Heart right ventricle (tissue), 16 donors: ENCODE results near the gene ITGA4. TPM values are rescaled to one million over a fixed set of nuclear protein-coding genes. Genes with fewer than 3 reads are reported as not detected.

ENCODE experiments used
- ATAC-seq, 8 donors: fragments of 200-7000 bp; cut with Tn5 transposase; one replicate each; pipeline ENCODE4 v1.9.1; 2020; ENCODE audit warnings: mild to moderate bottlenecking in 8 of 8, moderate library complexity in 8 of 8, moderate number of reproducible peaks in 1 of 8
- DNase-seq, 2 donors: peaks; one replicate each; pipeline ENCODE4 v3.0.0-alpha.2; 2020
- H3K27ac ChIP-seq, 10 donors: fragments of 200-600 bp; sonication (generic) in 2 of 10; one replicate each; pipeline versions ENCODE4 v1.5.0 to v1.8.0; 2020 to 2022; ENCODE audit warnings: mild to moderate bottlenecking in 3 of 10
- H3K27me3 ChIP-seq, 7 donors: fragments of 200-600 bp; one replicate each; pipeline ENCODE4 v1.8.0; 2021 to 2022; ENCODE audit warnings: mild to moderate bottlenecking in 2 of 7
- H3K36me3 ChIP-seq, 9 donors: fragments of 200-600 bp; sonication (generic) in 1 of 9; one replicate each; pipeline versions ENCODE4 v1.5.0 to v1.8.0; 2020 to 2022; ENCODE audit warnings: mild to moderate bottlenecking in 2 of 9
- H3K4me1 ChIP-seq, 9 donors: fragments of 200-600 bp; sonication (generic) in 1 of 9; one replicate each; pipeline versions ENCODE4 v1.5.0 to v1.8.0; 2020 to 2022; ENCODE audit warnings: mild to moderate bottlenecking in 4 of 9
- H3K4me3 ChIP-seq, 10 donors: fragments of 200-600 bp; sonication (generic) in 2 of 10; one replicate each; pipeline versions ENCODE4 v1.5.0 to v1.8.0; 2020 to 2022; ENCODE audit warnings: mild to moderate bottlenecking in 7 of 10, moderate library complexity in 2 of 10
- H3K9me3 ChIP-seq, 11 donors: fragments of 200-600 bp in 10 of 11; sonication (generic) in 2 of 11; one replicate each; pipeline versions ENCODE4 v1.5.0 to v1.8.0; 2013 to 2022; ENCODE audit warnings: mild to moderate bottlenecking in 2 of 11, control low read depth in 1 of 11, moderate library complexity in 1 of 11
- CTCF ChIP-seq, 9 donors: fragments of 200-600 bp; sonication (generic) in 2 of 9; IDR thresholded peaks; one replicate each; pipeline versions ENCODE4 v1.5.0 to v1.8.0; 2021 to 2022; ENCODE audit warnings: antibody characterized with exemption in 9 of 9, mild to moderate bottlenecking in 5 of 9, moderate library complexity in 1 of 9
- WGBS, 2 donors: extraction: QIAGEN DNeasy Blood & Tissue Kit; methylation state at CpG; one replicate each; pipeline ENCODE4 v1.1.7; 2013; ENCODE audit warnings: inconsistent platforms in 1 of 2; 5-methylcytosine and 5-hydroxymethylcytosine counted together
- intact Hi-C, 10 donors: fragments of 100-400 bp; cut with DNase I; formaldehyde crosslinking; loops; one replicate each; pipeline versions ENCODE4 v1.11.1 to v1.14.2; 2022
- polyA plus RNA-seq, 2 donors: library from polyadenylated mRNA; stranded (reverse); fragments of 200-250 nt; gene quantifications; one replicate each; pipeline ENCODE4 v1.2.3, GENCODE V29; 2013
- total RNA-seq, 10 donors: library from RNA; stranded (reverse); fragmentation: NEBNext Ultra II Directional in 3 of 10; extraction: Animal tissue kit (Norgen Biotek cat#: 25700) in 3 of 10; gene quantifications; one replicate each; pipeline versions ENCODE4 v1.2.1 to v1.2.4, GENCODE V29; 2021 to 2023
- donor health status: Arrhythmogenic right ventricular cardiomyopathy.
- donor health status: ischemic (EF 13 %, LVEDD 7.1; RV severe dilation, severe dysfunction).
- donor health status: healthy with polysubstance abuse.
- donor health status: DM: no; HTN: yes; CAD: no.
- donor health status: DM: no; HTN: no; CAD: no.
- donor health status: ischemic (EF 25% LVEDD 6.9; RV normal size, moderate dysfunction).
- donor health status: ischemic (EF 25% LVEDD 5.7; RV mildly dilated, moderate dysfunction).
- donor health status: healthy.
- donor health status: DM: yes; HTN: yes; CAD: no.
- donor health status: Ischemic cardiomyopathy.
- donor health status: ischemic (EF 35%, LVEDD 5.7; RV mildly dilated, moderate dysfunction).
- donor health status: nonischemic (EF 11% LVEDD 7.7; RV severe dilation, severe dysfunction).
- donor health status: DM: yes; HTN: yes; CAD: no.
- donor health status: PGD.
- donor health status: ischemic (EF 29% LVEDD 5.4; RV normal size, mild dysfunction).
- donor health status: nonischemic (EF 23%, LVEDD 6.1; RV moderate dilation, normal function).

Gene ITGA4
- total and polyA plus RNA-seq, 12 donors, result 0.29 to 9.2 (median 1.4) TPM

- no peaks in the 10 kb centered on the region for H3K9me3 ChIP-seq
- TF ChIP-seq CTCF (IDR thresholded peaks at IDR 0.05), result no peak
- no peak overlapping the region for H3K27ac ChIP-seq
- no peaks in the 10 kb centered on the region for H3K36me3 ChIP-seq
- intact Hi-C loops, result no loop called here
- H3K4me3 ChIP-seq, result no peak overlapping the region
- H3K4me1 ChIP-seq, result no peaks in the 10 kb centered on the region
- no peak for ATAC-seq
- 70 to 84% methylated on average over 2 of the region's 2 CpGs for whole genome bisulfite sequencing, 2 donors
- no peak for DNase-seq
- H3K27me3 ChIP-seq, result no peaks in the 10 kb centered on the region
Measured at GRCh38 chr2:181558371-181558770, 101.2 kb downstream of the ITGA4 start.

- no peaks in the 10 kb centered on the region for H3K9me3 ChIP-seq
- DNase-seq, result no peak
- 20 to 39% methylated on average over 1 of the region's 1 CpG for WGBS, 2 donors
- H3K27me3 ChIP-seq, result no peaks in the 10 kb centered on the region
- H3K4me1 ChIP-seq, result no peaks in the 10 kb centered on the region
- no peaks in the 10 kb centered on the region for H3K36me3 ChIP-seq
- intact Hi-C loops, result no loop called here
- no peak overlapping the region for H3K4me3 ChIP-seq
- no peak overlapping the region for H3K27ac ChIP-seq
- ATAC-seq, result no peak
- no peak for TF ChIP-seq CTCF (IDR thresholded peaks at IDR 0.05)
Measured at GRCh38 chr2:181563101-181563692, 106.0 kb downstream of the ITGA4 start.

- no peak for ATAC-seq
- no peaks in the 10 kb centered on the region for H3K36me3 ChIP-seq
- no peak for DNase-seq
- no peak overlapping the region for H3K4me3 ChIP-seq
- intact Hi-C loops, result no loop called here
- H3K27me3 ChIP-seq, result no peaks in the 10 kb centered on the region
- H3K9me3 ChIP-seq, result no peaks in the 10 kb centered on the region
- WGBS, 2 donors, result 80 to 81% methylated on average over 6 of the region's 6 CpGs
- no peaks in the 10 kb centered on the region for H3K4me1 ChIP-seq
- no peak for TF ChIP-seq CTCF (IDR thresholded peaks at IDR 0.05)
- H3K27ac ChIP-seq, result no peak overlapping the region
Measured at GRCh38 chr2:181566334-181567032, 109.3 kb downstream of the ITGA4 start.

- H3K9me3 ChIP-seq, result no peaks in the 10 kb centered on the region
- ATAC-seq, result no peak
- TF ChIP-seq CTCF (IDR thresholded peaks at IDR 0.05), result no peak
- 85 to 88% methylated on average over 2 of the region's 2 CpGs for WGBS, 2 donors
- H3K4me1 ChIP-seq, result no peaks in the 10 kb centered on the region
- H3K4me3 ChIP-seq, result no peak overlapping the region
- DNase-seq, result no peak
- peaks cover 0 to 16% (median 0%) of the 10 kb centered on the region in 7 donors for H3K27me3 ChIP-seq
- intact Hi-C loops, result loop anchor here in 6 of 10 donors (5.0 to 10.0 kb wide), 2 partner anchors 142 to 145 kb away; no protein-coding TSS in a partner anchor
- H3K36me3 ChIP-seq, result no peaks in the 10 kb centered on the region
- H3K27ac ChIP-seq, result no peak overlapping the region
Measured at GRCh38 chr2:181570059-181570458, 112.9 kb downstream of the ITGA4 start.
